NB4 (cell line): ENCODE results near the gene GTF2B.

Experiments
- DNase-seq: peaks from one replicate; pipeline ENCODE4 v3.0.0; 2010; ENCODE audit warnings: low read depth
- H3K4me3 ChIP-seq: one replicate; pipeline ENCODE4 v1.5.1; 2011; ENCODE audit warnings: mild to moderate bottlenecking, low read depth, low read length, moderate library complexity
- MYC ChIP-seq: IDR thresholded peaks from 2 replicates; pipeline ENCODE4 v1.6.1; 2011; ENCODE audit warnings: low read depth, low read length
- POLR2A ChIP-seq: IDR thresholded peaks from 2 replicates; pipeline ENCODE4 v1.6.1; 2011; ENCODE audit warnings: mild to moderate bottlenecking; ENCODE audit not compliant: insufficient read length; ENCODE audit errors: extremely low read depth
- TF ChIP-seq, protein P1 (sequence below): IDR thresholded peaks from one replicate; pipeline ENCODE4 v1.5.1; 2012; ENCODE audit warnings: low read depth, low read length

GTF2B gene

DNA sequence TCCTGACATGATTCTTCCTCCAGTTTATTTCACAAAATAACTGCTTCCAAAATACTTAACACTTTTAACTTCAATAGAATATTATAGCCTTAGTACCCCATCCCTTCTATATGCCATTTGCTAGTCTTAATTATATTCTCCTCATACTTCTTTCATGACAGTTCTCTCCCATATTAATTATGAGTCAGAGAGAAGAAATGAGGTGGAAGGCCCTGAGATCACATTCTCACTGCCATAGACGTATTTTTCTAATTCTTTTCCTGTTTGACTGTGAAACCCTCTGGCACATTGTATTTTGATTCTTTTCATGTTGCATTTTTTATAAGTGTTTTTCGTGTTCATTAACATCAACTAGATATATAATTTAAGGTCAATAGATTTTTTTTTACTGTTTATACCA, 88.4 kb downstream of the GTF2B start:
- no peak overlapping the region for H3K4me3 ChIP-seq
- DNase-seq = no peak
- TF ChIP-seq MYC (no peak), POLR2A (no peak)
- TF ChIP-seq, protein P1, sequence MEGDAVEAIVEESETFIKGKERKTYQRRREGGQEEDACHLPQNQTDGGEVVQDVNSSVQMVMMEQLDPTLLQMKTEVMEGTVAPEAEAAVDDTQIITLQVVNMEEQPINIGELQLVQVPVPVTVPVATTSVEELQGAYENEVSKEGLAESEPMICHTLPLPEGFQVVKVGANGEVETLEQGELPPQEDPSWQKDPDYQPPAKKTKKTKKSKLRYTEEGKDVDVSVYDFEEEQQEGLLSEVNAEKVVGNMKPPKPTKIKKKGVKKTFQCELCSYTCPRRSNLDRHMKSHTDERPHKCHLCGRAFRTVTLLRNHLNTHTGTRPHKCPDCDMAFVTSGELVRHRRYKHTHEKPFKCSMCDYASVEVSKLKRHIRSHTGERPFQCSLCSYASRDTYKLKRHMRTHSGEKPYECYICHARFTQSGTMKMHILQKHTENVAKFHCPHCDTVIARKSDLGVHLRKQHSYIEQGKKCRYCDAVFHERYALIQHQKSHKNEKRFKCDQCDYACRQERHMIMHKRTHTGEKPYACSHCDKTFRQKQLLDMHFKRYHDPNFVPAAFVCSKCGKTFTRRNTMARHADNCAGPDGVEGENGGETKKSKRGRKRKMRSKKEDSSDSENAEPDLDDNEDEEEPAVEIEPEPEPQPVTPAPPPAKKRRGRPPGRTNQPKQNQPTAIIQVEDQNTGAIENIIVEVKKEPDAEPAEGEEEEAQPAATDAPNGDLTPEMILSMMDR = no peak
